Gastrocnemius medialis (tissue), 4 donors: Measurements from ENCODE around the gene RMND1. TPM values are rescaled to one million over a fixed set of nuclear protein-coding genes. Genes with fewer than 3 reads are reported as not detected.
A peak's percentile ranks its signal among the peaks of the same experiment; 100 is the strongest.

Source experiments
- ATAC-seq, 2 donors: fragments of 150-250 bp; one replicate each; pipeline ENCODE4 v1.9.1; 2016
- DNase-seq, 2 donors: peaks; one replicate each; pipeline ENCODE4 v3.0.0-alpha.2; 2019
- H3K27ac ChIP-seq, 4 donors: fragments of 200-600 bp; sonication (generic); 1 replicate in 1 of 4; 2 replicates in 3 of 4; pipeline ENCODE4 v1.5.1; 2016 to 2018; ENCODE audit warnings: mild to moderate bottlenecking in 2 of 4, moderate library complexity in 1 of 4
- H3K27me3 ChIP-seq, 3 donors: fragments of 200-600 bp; sonication (generic) in 2 of 3; 1 replicate in 1 of 3; 2 replicates in 2 of 3; pipeline versions ENCODE4 v1.5.1 to v1.6.0; 2016 to 2019; ENCODE audit warnings: mild to moderate bottlenecking in 1 of 3, moderate library complexity in 1 of 3
- H3K36me3 ChIP-seq, 2 donors: fragments of 200-600 bp; sonication (generic) in 1 of 2; one replicate each; pipeline ENCODE4 v1.5.1; 2017 to 2018
- H3K4me1 ChIP-seq, 2 donors: fragments of 200-600 bp; sonication (generic) in 1 of 2; one replicate each; pipeline ENCODE4 v1.5.1; 2016 to 2017; ENCODE audit warnings: mild to moderate bottlenecking in 2 of 2
- H3K4me3 ChIP-seq, 4 donors: fragments of 200-600 bp; sonication (generic) in 3 of 4; 1 replicate in 1 of 4; 2 replicates in 3 of 4; pipeline ENCODE4 v1.5.1; 2016 to 2019; ENCODE audit warnings: mild to moderate bottlenecking in 2 of 4
- H3K9me3 ChIP-seq, 3 donors: fragments of 200-600 bp; sonication (generic) in 2 of 3; 1 replicate in 1 of 3; 2 replicates in 2 of 3; pipeline ENCODE4 v1.5.1; 2016 to 2019
- POLR2A ChIP-seq, 2 donors: fragments of 450-650 bp; IDR thresholded peaks; one replicate each; pipeline ENCODE4 v1.6.1; 2017; ENCODE audit warnings: antibody characterized with exemption in 2 of 2, mild to moderate bottlenecking in 2 of 2, moderate library complexity in 2 of 2
- in situ Hi-C, 4 donors: fragments of 200-750 bp; cut with MboI; loops; one replicate each; pipeline versions ENCODE4 v1.15.0 to v1.8.0; 2017; ENCODE audit warnings: low sequenced_read_pairs in 4 of 4
- intact Hi-C: fragments of 100-400 bp; cut with DNase I; formaldehyde crosslinking; loops from one replicate; pipeline ENCODE4 v1.15.1; 2023; ENCODE audit warnings: low total_unique reads
- total RNA-seq, 4 donors: library from RNA; depleted of rRNA; stranded (reverse); fragments of >200 nt; gene quantifications; one replicate each; pipeline versions ENCODE4 v1.1.0 to v1.2.3, GENCODE V29; 2016
- TF ChIP-seq, protein P1 (sequence below), 5 experiments: fragments of 450-650 bp in 3 of 5; fragments of 200-600 bp in 2 of 5; sonication (generic) in 2 of 5; IDR thresholded peaks in 4 of 5; conservative IDR thresholded peaks in 1 of 5; 1 replicate in 4 of 5; 2 replicates in 1 of 5; pipeline ENCODE4 v1.5.1; 2016 to 2019; ENCODE audit warnings: antibody characterized with exemption in 5 of 5, mild to moderate bottlenecking in 3 of 5, moderate library complexity in 3 of 5

RMND1 gene
- total RNA-seq, 4 donors from 2014 or later: 6.4 to 9.6 (median 8.4) TPM

DNA sequence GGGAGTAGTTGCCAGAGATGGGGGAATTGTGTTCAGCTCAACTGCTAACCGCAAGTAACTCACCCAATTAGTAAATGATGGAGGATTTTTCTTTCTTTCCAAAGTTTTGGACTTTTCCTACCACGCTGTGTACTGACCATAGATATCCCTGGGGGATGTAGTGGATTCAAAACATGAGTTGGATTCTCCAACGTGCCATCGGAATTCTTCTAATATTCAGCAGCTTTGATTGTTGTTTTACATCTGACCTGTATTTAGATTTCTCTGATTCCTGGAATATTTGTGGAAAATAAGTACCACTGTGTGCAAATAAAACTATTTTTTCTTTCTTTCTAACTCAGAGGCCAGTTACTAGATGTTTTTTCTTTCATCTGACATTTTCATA lies 43.0 kb upstream of the RMND1 start:
- Histone ChIP-seq H3K27me3 (peaks cover 9 to 28% (median 12%) of the 10 kb centered on the region in 3 donors), H3K36me3 (no peaks in the 10 kb centered on the region), H3K4me3 (peak overlapping the region; percentile 45 to 68 (median 58)), H3K9me3 (no peaks in the 10 kb centered on the region), H3K27ac (no peak overlapping the region), H3K4me1 (no peaks in the 10 kb centered on the region)
- DNase-seq (no peak), ATAC-seq (no peak)
- TF ChIP-seq, protein P1, sequence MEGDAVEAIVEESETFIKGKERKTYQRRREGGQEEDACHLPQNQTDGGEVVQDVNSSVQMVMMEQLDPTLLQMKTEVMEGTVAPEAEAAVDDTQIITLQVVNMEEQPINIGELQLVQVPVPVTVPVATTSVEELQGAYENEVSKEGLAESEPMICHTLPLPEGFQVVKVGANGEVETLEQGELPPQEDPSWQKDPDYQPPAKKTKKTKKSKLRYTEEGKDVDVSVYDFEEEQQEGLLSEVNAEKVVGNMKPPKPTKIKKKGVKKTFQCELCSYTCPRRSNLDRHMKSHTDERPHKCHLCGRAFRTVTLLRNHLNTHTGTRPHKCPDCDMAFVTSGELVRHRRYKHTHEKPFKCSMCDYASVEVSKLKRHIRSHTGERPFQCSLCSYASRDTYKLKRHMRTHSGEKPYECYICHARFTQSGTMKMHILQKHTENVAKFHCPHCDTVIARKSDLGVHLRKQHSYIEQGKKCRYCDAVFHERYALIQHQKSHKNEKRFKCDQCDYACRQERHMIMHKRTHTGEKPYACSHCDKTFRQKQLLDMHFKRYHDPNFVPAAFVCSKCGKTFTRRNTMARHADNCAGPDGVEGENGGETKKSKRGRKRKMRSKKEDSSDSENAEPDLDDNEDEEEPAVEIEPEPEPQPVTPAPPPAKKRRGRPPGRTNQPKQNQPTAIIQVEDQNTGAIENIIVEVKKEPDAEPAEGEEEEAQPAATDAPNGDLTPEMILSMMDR (IDR thresholded peaks at IDR 0.05 in 4 of 5, conservative IDR thresholded peaks at IDR 0.05 in 1 of 5): no peak
- no peak for TF ChIP-seq POLR2A (IDR thresholded peaks at IDR 0.05)
- in situ Hi-C loops (loop anchor here in 2 of 4 donors (25.0 kb wide), 1 partner anchor 608 kb away; no protein-coding TSS in a partner anchor), intact Hi-C loops (no loop called here)

DNA sequence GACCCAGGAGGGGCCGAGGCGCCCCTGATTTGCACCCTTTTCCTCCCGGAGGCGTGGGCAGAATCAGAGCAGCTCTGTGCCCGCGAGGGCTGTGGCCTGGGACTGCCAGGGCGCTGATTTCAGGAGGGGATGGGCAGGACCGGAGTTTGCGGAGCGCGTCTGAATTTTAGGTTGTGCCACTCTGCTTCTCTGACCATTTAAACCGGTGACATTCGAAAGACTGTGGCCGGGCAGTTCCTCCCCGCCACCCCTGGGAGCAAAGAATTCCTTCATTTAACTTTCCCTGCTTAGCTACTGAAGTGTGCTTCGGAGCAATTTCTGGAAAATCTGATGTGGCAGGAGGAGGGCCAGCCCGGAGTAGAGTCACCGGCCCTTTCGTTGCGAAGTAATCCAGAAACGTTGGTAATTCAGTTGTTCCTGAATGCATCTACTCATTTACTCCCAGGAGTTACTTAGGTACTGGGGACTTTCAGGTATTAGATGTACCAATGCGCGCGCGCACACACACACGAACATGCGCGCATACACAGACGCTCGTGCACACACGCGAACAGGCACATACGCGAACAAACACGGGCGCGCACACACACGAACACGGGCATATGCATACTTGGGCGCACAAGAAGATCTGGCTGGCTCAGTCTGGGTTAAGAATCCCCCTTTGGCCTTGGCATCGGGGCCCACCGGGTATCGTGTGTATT lies 42.5 kb upstream of the RMND1 start:
- Histone ChIP-seq H3K4me1 (no peaks in the 10 kb centered on the region), H3K27ac (no peak overlapping the region), H3K9me3 (no peaks in the 10 kb centered on the region), H3K36me3 (no peaks in the 10 kb centered on the region), H3K4me3 (peak overlapping the region; percentile 45 to 68 (median 58)), H3K27me3 (peaks cover 9 to 28% (median 10%) of the 10 kb centered on the region in 3 donors)
- ATAC-seq (no peak), DNase-seq (no peak)
- in situ Hi-C loops: loop anchor here in 2 of 4 donors (25.0 kb wide), 1 partner anchor 607 kb away; no protein-coding TSS in a partner anchor
- intact Hi-C loops: no loop called here
- TF ChIP-seq, protein P1 (IDR thresholded peaks at IDR 0.05 in 4 of 5, conservative IDR thresholded peaks at IDR 0.05 in 1 of 5): no peak
- TF ChIP-seq POLR2A (IDR thresholded peaks at IDR 0.05): no peak

DNA sequence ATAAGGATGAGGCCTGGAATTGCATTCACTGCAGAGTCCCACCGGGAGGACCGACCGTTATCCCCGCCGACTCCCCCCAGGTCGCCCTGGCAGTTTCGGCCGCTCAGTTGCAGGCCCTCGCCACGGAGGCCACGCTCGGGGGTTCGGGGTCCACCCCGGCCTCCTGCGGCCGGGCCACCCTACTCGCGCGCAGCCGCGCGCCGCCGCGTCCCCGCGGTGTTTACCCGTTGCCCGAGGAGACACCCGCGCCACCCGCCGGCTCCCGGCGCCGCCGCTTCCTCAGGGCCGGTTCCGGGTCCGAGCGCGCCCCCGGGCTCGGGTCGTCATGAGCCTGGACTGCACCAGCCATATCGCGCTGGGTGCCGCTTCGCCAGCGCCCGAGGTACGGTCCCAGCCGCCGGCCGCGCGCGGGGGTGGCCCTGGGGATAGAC lies 41.9 kb upstream of the RMND1 start, which contains the start of gene CCDC170:
Gene CCDC170, plus strand, starts transcription at position 214 of the 431 bp plus-strand sequence. Its CDS starts 112 bp downstream, at position 326.
- no peak for DNase-seq
- no peaks in the 10 kb centered on the region for H3K9me3 ChIP-seq
- in situ Hi-C loops: loop anchor here in 2 of 4 donors (25.0 kb wide), 1 partner anchor 607 kb away; no protein-coding TSS in a partner anchor
- peaks cover 9 to 28% (median 10%) of the 10 kb centered on the region in 3 donors for H3K27me3 ChIP-seq
- peak within 1 kb of the TSS; percentile 45 to 68 (median 58) for H3K4me3 ChIP-seq
- no peak for ATAC-seq
- intact Hi-C loops: no loop called here
- TF ChIP-seq, protein P1 (IDR thresholded peaks at IDR 0.05 in 4 of 5, conservative IDR thresholded peaks at IDR 0.05 in 1 of 5): no peak
- H3K36me3 ChIP-seq: no peaks in the 10 kb centered on the region
- H3K4me1 ChIP-seq: no peaks in the 10 kb centered on the region
- H3K27ac ChIP-seq: no peak within 1 kb of the TSS

DNA sequence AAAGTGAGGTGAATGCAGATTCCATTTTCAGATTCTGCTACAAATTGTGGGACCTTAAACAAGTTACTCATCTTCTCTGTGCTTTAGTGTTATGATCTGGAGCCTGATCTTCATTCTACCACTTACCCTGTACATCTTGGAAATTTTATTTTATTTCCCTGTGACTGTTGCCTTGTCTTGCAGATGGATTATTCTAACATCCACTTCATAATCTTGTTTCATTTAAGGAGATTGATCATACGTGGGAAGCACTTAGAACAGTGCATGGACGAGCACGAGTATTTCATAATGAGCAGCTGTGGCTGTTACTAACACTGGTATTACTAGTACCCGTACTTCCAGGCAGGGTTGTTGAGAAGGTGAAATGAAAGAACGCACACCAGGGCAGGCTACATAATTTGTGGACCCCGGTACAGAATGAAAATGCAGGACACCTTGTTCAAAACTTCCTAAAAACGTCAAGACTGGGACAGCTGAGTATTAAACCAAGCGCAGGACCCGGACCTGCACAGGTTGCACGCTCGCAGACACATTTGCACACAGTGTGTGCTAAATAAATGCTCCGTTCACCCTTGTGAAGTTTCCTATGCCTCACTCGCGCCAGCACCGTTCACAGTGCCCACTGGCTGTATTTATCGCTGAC lies 41.4 kb upstream of the RMND1 start:
- no peak overlapping the region for H3K27ac ChIP-seq
- H3K4me3 ChIP-seq: peak overlapping the region; percentile 45 to 68 (median 58)
- H3K36me3 ChIP-seq: no peaks in the 10 kb centered on the region
- no peak for DNase-seq
- in situ Hi-C loops: loop anchor here in 2 of 4 donors (25.0 kb wide), 1 partner anchor 606 kb away; no protein-coding TSS in a partner anchor
- TF ChIP-seq POLR2A (IDR thresholded peaks at IDR 0.05): no peak
- TF ChIP-seq, protein P1 (IDR thresholded peaks at IDR 0.05 in 4 of 5, conservative IDR thresholded peaks at IDR 0.05 in 1 of 5): no peak
- no peaks in the 10 kb centered on the region for H3K9me3 ChIP-seq
- peaks cover 9 to 28% (median 10%) of the 10 kb centered on the region in 3 donors for H3K27me3 ChIP-seq
- intact Hi-C loops: no loop called here
- no peaks in the 10 kb centered on the region for H3K4me1 ChIP-seq
- ATAC-seq: no peak
